ENCODE results near the gene SIAH1.

- no peak for TF ChIP-seq CTCF (IDR thresholded peaks at IDR 0.05 in 2 of 3, conservative IDR thresholded peaks at IDR 0.05 in 1 of 3; ENCODE audit: borderline replicate concordance in 1 of 3, insufficient read depth in 1 of 3, low read depth in 2 of 3, low read length in 2 of 3)
- no peak for TF ChIP-seq REST (IDR thresholded peaks at IDR 0.05; ENCODE audit: low read depth)
- no peak for TF ChIP-seq ZNF274 (IDR thresholded peaks at IDR 0.05; ENCODE audit: low read depth, low read length)
- no peak for TF ChIP-seq TCF7L2 (IDR thresholded peaks at IDR 0.05; ENCODE audit: borderline replicate concordance, extremely low read depth, insufficient read depth, insufficient read length)
- TF ChIP-seq POLR2A (IDR thresholded peaks at IDR 0.05; ENCODE audit: borderline replicate concordance, extremely low read depth, insufficient read depth, insufficient read length), result no peak
- no peak for TF ChIP-seq ZFX (IDR thresholded peaks at IDR 0.05)
- no peak for TF ChIP-seq EGR1 (IDR thresholded peaks at IDR 0.05; ENCODE audit: low read depth)
- TF ChIP-seq POLR2AphosphoS5 (IDR thresholded peaks at IDR 0.05; ENCODE audit: low read depth, low read length), result no peak
- TF ChIP-seq EZH2 (IDR thresholded peaks at IDR 0.05), result no peak
- no peak for TF ChIP-seq SP1 (IDR thresholded peaks at IDR 0.05; ENCODE audit: low read depth)
- TF ChIP-seq CBX3 (IDR thresholded peaks at IDR 0.05; ENCODE audit: low read depth), result no peak
- TF ChIP-seq EZH2phosphoT487 (IDR thresholded peaks at IDR 0.05; ENCODE audit: borderline replicate concordance), result no peak
- TF ChIP-seq RAD21 (IDR thresholded peaks at IDR 0.05; ENCODE audit: low read depth), result no peak
Observed at GRCh38 chr16:48369765-48370164, 15.4 kb downstream of the SIAH1 start.
